ENCODE results near the gene CEACAM7.

The CEACAM7 gene

GRCh38 chr19:41707871-41708371 lies 19.9 kb upstream of the CEACAM7 start:
- Histone ChIP-seq H3K4me3 (ENCODE audit: low read length) (no peak overlapping the region), H3K27me3 (ENCODE audit: control insufficient read depth, insufficient read depth, low read length) (no peaks in the 10 kb centered on the region), H3K36me3 (ENCODE audit: control insufficient read depth, insufficient read depth, low read length) (peaks cover 10% of the 10 kb centered on the region), H3K9me3 (ENCODE audit: control insufficient read depth, low read length) (no peaks in the 10 kb centered on the region), H3K9ac (ENCODE audit: low read length) (peak overlapping the region; percentile 74), H3K4me1 (ENCODE audit: control insufficient read depth, insufficient read depth, low read length) (peaks cover 17% of the 10 kb centered on the region)

GRCh38 chr19:41707502-41707812 lies 19.4 kb upstream of the CEACAM7 start:
- H3K4me3 ChIP-seq (ENCODE audit: low read length): no peak overlapping the region

GRCh38 chr19:41706741-41707501 lies 18.9 kb upstream of the CEACAM7 start:
- Histone ChIP-seq H3K9ac (ENCODE audit: low read length) (peak overlapping the region; percentile 62), H3K36me3 (ENCODE audit: control insufficient read depth, insufficient read depth, low read length) (peaks cover 8% of the 10 kb centered on the region), H3K9me3 (ENCODE audit: control insufficient read depth, low read length) (no peaks in the 10 kb centered on the region), H3K27me3 (ENCODE audit: control insufficient read depth, insufficient read depth, low read length) (no peaks in the 10 kb centered on the region), H3K4me3 (ENCODE audit: low read length) (no peak overlapping the region), H3K4me1 (ENCODE audit: control insufficient read depth, insufficient read depth, low read length) (peaks cover 17% of the 10 kb centered on the region)

More at GRCh38 chr19:41707502-41707812, 19.4 kb upstream of the CEACAM7 start:
- H3K27me3 ChIP-seq (ENCODE audit: control insufficient read depth, insufficient read depth, low read length): no peaks in the 10 kb centered on the region
- peaks cover 10% of the 10 kb centered on the region for H3K36me3 ChIP-seq (ENCODE audit: control insufficient read depth, insufficient read depth, low read length)
- H3K9ac ChIP-seq (ENCODE audit: low read length): peak overlapping the region; percentile 62
- peaks cover 17% of the 10 kb centered on the region for H3K4me1 ChIP-seq (ENCODE audit: control insufficient read depth, insufficient read depth, low read length)
- H3K9me3 ChIP-seq (ENCODE audit: control insufficient read depth, low read length): no peaks in the 10 kb centered on the region

- no peak overlapping the region for H3K4me3 ChIP-seq (ENCODE audit: low read length)
- no peaks in the 10 kb centered on the region for H3K27me3 ChIP-seq (ENCODE audit: control insufficient read depth, insufficient read depth, low read length)
- no peaks in the 10 kb centered on the region for H3K36me3 ChIP-seq (ENCODE audit: control insufficient read depth, insufficient read depth, low read length)
- no peaks in the 10 kb centered on the region for H3K9me3 ChIP-seq (ENCODE audit: control insufficient read depth, low read length)
- peaks cover 19% of the 10 kb centered on the region for H3K4me1 ChIP-seq (ENCODE audit: control insufficient read depth, insufficient read depth, low read length)
- no peak overlapping the region for H3K9ac ChIP-seq (ENCODE audit: low read length)
Observed at GRCh38 chr19:41705393-41706174, 17.5 kb upstream of the CEACAM7 start.

- Histone ChIP-seq H3K4me3 (ENCODE audit: low read length) (no peak overlapping the region), H3K4me1 (ENCODE audit: control insufficient read depth, insufficient read depth, low read length) (peaks cover 33% of the 10 kb centered on the region), H3K9ac (ENCODE audit: low read length) (no peak overlapping the region), H3K9me3 (ENCODE audit: control insufficient read depth, low read length) (no peaks in the 10 kb centered on the region), H3K27me3 (ENCODE audit: control insufficient read depth, insufficient read depth, low read length) (no peaks in the 10 kb centered on the region), H3K36me3 (ENCODE audit: control insufficient read depth, insufficient read depth, low read length) (no peaks in the 10 kb centered on the region)
Observed at GRCh38 chr19:41703602-41704293, 15.7 kb upstream of the CEACAM7 start.

- Histone ChIP-seq H3K9ac (ENCODE audit: low read length) (no peak overlapping the region), H3K27me3 (ENCODE audit: control insufficient read depth, insufficient read depth, low read length) (no peaks in the 10 kb centered on the region), H3K4me3 (ENCODE audit: low read length) (no peak overlapping the region), H3K9me3 (ENCODE audit: control insufficient read depth, low read length) (no peaks in the 10 kb centered on the region), H3K4me1 (ENCODE audit: control insufficient read depth, insufficient read depth, low read length) (peaks cover 22% of the 10 kb centered on the region), H3K36me3 (ENCODE audit: control insufficient read depth, insufficient read depth, low read length) (no peaks in the 10 kb centered on the region)
Observed at GRCh38 chr19:41702171-41702651, 14.1 kb upstream of the CEACAM7 start.

- no peak overlapping the region for H3K4me3 ChIP-seq (ENCODE audit: low read length)
- no peaks in the 10 kb centered on the region for H3K27me3 ChIP-seq (ENCODE audit: control insufficient read depth, insufficient read depth, low read length)
- peaks cover 17% of the 10 kb centered on the region for H3K4me1 ChIP-seq (ENCODE audit: control insufficient read depth, insufficient read depth, low read length)
- no peaks in the 10 kb centered on the region for H3K9me3 ChIP-seq (ENCODE audit: control insufficient read depth, low read length)
- H3K9ac ChIP-seq (ENCODE audit: low read length): no peak overlapping the region
- H3K36me3 ChIP-seq (ENCODE audit: control insufficient read depth, insufficient read depth, low read length): no peaks in the 10 kb centered on the region
Observed at GRCh38 chr19:41701401-41702075, 13.5 kb upstream of the CEACAM7 start.

- Histone ChIP-seq H3K4me3 (ENCODE audit: low read length) (no peak overlapping the region), H3K9me3 (ENCODE audit: control insufficient read depth, low read length) (no peaks in the 10 kb centered on the region), H3K9ac (ENCODE audit: low read length) (no peak overlapping the region), H3K4me1 (ENCODE audit: control insufficient read depth, insufficient read depth, low read length) (peaks cover 17% of the 10 kb centered on the region), H3K27me3 (ENCODE audit: control insufficient read depth, insufficient read depth, low read length) (no peaks in the 10 kb centered on the region), H3K36me3 (ENCODE audit: control insufficient read depth, insufficient read depth, low read length) (no peaks in the 10 kb centered on the region)
Observed at GRCh38 chr19:41700381-41701195, 12.5 kb upstream of the CEACAM7 start.

- H3K27me3 ChIP-seq (ENCODE audit: control insufficient read depth, insufficient read depth, low read length): no peaks in the 10 kb centered on the region
- H3K4me1 ChIP-seq (ENCODE audit: control insufficient read depth, insufficient read depth, low read length): peaks cover 17% of the 10 kb centered on the region
- no peaks in the 10 kb centered on the region for H3K9me3 ChIP-seq (ENCODE audit: control insufficient read depth, low read length)
- no peak overlapping the region for H3K9ac ChIP-seq (ENCODE audit: low read length)
- no peaks in the 10 kb centered on the region for H3K36me3 ChIP-seq (ENCODE audit: control insufficient read depth, insufficient read depth, low read length)
- H3K4me3 ChIP-seq (ENCODE audit: low read length): no peak overlapping the region
Observed at GRCh38 chr19:41699968-41700323, 11.9 kb upstream of the CEACAM7 start.

GRCh38 chr19:41699231-41699967 lies 11.3 kb upstream of the CEACAM7 start:
- Histone ChIP-seq H3K36me3 (ENCODE audit: control insufficient read depth, insufficient read depth, low read length) (no peaks in the 10 kb centered on the region), H3K9me3 (ENCODE audit: control insufficient read depth, low read length) (no peaks in the 10 kb centered on the region), H3K9ac (ENCODE audit: low read length) (no peak overlapping the region), H3K27me3 (ENCODE audit: control insufficient read depth, insufficient read depth, low read length) (no peaks in the 10 kb centered on the region), H3K4me3 (ENCODE audit: low read length) (no peak overlapping the region), H3K4me1 (ENCODE audit: control insufficient read depth, insufficient read depth, low read length) (peaks cover 17% of the 10 kb centered on the region)

All from mucosa of stomach (tissue), 1 donor.